Measurements from ENCODE around the gene VPS72. TPM values are rescaled to one million over a fixed set of nuclear protein-coding genes. Genes with fewer than 3 reads are reported as not detected.

Gene VPS72
- total RNA-seq, 4 donors from 2014 or later: 21.5 to 26.9 (median 24.4) TPM

DNA sequence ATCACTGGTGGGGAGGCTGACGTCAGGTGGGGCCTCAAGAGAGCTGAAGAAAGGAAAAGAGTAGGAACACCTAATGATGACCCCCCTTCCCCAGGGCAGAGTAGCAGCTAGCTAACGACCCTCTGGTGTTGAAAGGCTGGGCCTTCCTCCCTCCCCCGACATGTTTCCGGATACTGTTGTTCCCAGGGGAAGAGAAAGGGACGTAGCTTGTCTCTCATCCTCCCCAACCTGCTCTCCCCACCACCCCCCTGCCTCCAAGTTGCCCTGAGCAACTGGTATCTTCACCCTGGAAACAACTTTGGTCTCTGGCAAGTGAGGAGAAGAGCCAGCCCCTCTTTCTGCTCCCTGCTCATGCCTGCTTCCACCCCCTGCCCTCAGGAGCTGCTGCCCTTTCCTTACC lies 46.0 kb downstream of the VPS72 start:
- Histone ChIP-seq H3K36me3 (no peaks in the 10 kb centered on the region), H3K9me3 (no peaks in the 10 kb centered on the region), H3K4me1 (peaks cover 0 to 30% (median 0%) of the 10 kb centered on the region in 4 donors), H3K27me3 (no peaks in the 10 kb centered on the region), H3K4me3 (no peak overlapping the region), H3K27ac (no peak overlapping the region)
- DNase-seq: no peak
- TF ChIP-seq, protein P1, sequence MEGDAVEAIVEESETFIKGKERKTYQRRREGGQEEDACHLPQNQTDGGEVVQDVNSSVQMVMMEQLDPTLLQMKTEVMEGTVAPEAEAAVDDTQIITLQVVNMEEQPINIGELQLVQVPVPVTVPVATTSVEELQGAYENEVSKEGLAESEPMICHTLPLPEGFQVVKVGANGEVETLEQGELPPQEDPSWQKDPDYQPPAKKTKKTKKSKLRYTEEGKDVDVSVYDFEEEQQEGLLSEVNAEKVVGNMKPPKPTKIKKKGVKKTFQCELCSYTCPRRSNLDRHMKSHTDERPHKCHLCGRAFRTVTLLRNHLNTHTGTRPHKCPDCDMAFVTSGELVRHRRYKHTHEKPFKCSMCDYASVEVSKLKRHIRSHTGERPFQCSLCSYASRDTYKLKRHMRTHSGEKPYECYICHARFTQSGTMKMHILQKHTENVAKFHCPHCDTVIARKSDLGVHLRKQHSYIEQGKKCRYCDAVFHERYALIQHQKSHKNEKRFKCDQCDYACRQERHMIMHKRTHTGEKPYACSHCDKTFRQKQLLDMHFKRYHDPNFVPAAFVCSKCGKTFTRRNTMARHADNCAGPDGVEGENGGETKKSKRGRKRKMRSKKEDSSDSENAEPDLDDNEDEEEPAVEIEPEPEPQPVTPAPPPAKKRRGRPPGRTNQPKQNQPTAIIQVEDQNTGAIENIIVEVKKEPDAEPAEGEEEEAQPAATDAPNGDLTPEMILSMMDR (IDR thresholded peaks at IDR 0.05): no peak
- no peak for TF ChIP-seq POLR2A (IDR thresholded peaks at IDR 0.05)

DNA sequence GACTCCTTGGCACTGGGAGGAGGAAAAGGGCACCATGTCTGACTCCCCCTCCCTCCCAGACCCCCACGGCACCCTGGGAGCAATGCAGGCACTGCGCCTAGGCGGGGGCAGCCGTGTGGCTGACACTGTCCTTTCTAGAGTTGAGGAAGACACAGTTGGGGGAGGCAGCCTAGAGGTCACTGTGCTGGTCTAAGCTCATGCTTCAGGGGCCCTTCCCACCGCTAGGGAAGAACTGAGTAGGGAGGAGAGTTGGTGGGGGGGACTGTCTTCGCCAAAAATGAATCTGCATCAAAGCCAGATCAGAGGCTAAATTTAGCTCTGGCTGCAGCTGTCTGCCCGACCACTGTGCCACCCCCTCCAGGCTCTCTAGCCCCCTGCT lies 47.0 kb downstream of the VPS72 start:
- H3K4me1 ChIP-seq: peaks cover 0 to 30% (median 0%) of the 10 kb centered on the region in 4 donors
- TF ChIP-seq, protein P1 (IDR thresholded peaks at IDR 0.05): no peak
- no peak for TF ChIP-seq POLR2A (IDR thresholded peaks at IDR 0.05)
- H3K9me3 ChIP-seq: no peaks in the 10 kb centered on the region
- no peaks in the 10 kb centered on the region for H3K36me3 ChIP-seq
- no peaks in the 10 kb centered on the region for H3K27me3 ChIP-seq
- no peak overlapping the region for H3K4me3 ChIP-seq
- no peak overlapping the region for H3K27ac ChIP-seq
- no peak for DNase-seq

DNA sequence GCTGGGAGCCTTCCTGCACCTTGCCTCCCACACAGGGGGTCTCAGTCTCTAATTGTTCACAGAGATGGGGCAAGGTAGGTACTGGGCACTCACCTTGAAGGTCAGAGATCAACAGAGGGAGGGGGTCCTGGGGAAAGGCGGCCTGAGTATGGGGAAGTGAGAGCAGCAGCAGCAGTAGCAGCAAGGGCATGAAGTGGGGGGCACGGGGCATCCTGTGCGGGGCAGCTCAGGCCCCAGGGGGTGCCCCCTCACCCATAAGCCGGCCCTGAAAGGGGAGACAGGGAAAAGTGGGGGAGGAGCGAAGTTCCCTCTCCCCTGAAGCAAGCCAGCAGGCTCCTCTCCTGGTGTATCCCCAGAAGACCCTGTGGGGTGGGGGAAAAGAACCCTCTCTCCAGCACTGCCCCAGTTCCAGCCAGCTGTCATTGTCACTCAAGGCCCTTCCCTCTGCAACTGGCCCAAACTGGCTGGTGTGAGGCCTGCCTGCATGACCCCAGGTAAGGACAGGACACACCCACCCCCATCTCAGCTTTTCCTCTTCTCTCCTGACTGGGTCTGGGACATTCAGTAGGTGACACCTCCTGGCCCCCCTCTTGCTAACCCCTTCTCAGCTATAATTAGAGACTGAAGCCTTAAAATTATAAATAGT lies 47.5 kb downstream of the VPS72 start:
- Histone ChIP-seq H3K36me3 (no peaks in the 10 kb centered on the region), H3K9me3 (no peaks in the 10 kb centered on the region), H3K27ac (no peak overlapping the region), H3K4me1 (peaks cover 0 to 26% (median 0%) of the 10 kb centered on the region in 4 donors), H3K4me3 (no peak overlapping the region), H3K27me3 (no peaks in the 10 kb centered on the region)
- DNase-seq: no peak
- TF ChIP-seq, protein P1 (IDR thresholded peaks at IDR 0.05): no peak
- TF ChIP-seq POLR2A (IDR thresholded peaks at IDR 0.05): no peak

DNA sequence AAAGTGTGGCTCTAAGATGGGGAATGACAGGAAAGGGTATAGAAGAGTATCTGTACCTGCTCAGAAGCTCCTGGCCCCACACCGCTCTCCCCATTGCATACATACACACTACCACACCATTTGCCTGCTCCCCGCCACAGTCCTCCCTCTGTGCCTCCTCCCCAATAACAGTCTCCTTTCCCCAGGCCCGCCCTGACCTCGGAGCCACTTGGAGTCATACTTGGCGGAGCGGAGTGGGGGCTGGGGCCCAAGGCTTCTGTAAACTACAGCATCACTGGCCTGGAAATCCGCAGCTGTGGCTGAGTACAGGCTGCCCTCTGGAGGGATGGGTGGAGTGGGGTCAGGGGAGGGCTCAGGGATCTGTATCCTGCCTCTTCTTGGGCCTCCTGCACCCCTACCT lies 52.2 kb downstream of the VPS72 start:
- DNase-seq: no peak
- TF ChIP-seq POLR2A (IDR thresholded peaks at IDR 0.05): no peak
- TF ChIP-seq, protein P1 (IDR thresholded peaks at IDR 0.05): no peak
- Histone ChIP-seq H3K27ac (no peak overlapping the region), H3K36me3 (peaks cover 0 to 13% (median 0%) of the 10 kb centered on the region in 3 donors), H3K4me1 (no peaks in the 10 kb centered on the region), H3K27me3 (no peaks in the 10 kb centered on the region), H3K4me3 (no peak overlapping the region), H3K9me3 (no peaks in the 10 kb centered on the region)

DNA sequence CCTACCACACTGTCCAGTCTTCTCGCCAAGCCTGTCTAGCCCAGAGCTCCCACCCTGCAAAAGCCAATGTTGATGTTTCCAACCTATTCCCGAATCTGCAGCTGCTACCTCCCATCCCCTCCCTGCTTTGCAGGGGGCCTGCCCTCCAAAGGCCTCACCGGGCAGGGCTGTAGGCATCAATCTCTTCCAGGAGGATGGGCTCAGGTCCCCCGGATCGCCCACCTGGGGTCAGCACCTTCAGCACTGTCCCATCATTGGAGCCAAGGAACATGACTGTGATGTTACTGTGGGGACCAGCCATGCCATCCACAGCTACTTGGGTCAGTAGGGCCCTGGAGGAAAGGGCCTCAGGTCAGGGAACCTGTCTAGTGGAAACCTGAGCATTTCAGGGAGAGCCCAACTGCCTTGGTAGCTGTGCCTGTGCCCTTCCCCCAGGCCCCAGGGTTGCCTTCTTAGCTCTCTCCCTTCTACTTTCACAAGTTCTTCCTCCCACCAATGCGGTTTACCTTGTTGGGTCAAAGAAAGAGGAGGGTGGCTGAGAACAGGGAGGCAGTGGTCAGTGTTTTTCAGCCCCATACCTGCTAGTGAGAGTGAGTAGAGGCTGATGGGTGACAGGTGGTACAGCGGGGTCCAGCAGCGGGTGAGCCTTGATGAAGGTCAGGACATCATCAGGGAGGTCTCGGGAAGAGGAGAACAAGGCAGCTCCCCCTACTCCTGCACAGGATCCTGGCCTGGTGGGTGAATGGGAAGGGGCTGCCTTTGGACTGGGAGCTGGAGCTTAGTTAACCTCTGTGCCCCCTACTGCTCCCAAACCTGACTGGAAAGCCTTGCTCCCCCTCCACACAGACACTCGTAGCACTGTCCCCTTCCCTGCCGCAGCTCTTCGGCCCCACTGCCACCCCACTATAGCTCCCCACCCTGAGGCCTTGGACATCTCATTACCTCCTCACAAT lies 54.3 kb downstream of the VPS72 start:
- Histone ChIP-seq H3K4me1 (peaks cover 0 to 8% (median 3%) of the 10 kb centered on the region in 4 donors), H3K9me3 (no peaks in the 10 kb centered on the region), H3K27ac (no peak overlapping the region), H3K27me3 (no peaks in the 10 kb centered on the region), H3K36me3 (peaks cover 0 to 13% (median 0%) of the 10 kb centered on the region in 3 donors), H3K4me3 (no peak overlapping the region)
- TF ChIP-seq POLR2A (IDR thresholded peaks at IDR 0.05): no peak
- TF ChIP-seq, protein P1 (IDR thresholded peaks at IDR 0.05): no peak
- DNase-seq: no peak
